ENCODE results near the gene GSK3B. TPM values are rescaled to one million over a fixed set of nuclear protein-coding genes. Genes with fewer than 3 reads are reported as not detected.
"Not testable (repeated sequence)": the region's sequence is repeated elsewhere in the genome, so short reads cannot be mapped to it uniquely, and the experiment has no call there.

The GSK3B gene
- total and polyA plus RNA-seq, 2 donors (not counting 1 experiment from before 2014, with no cell fraction given), result 37.3 to 44.8 TPM

DNA sequence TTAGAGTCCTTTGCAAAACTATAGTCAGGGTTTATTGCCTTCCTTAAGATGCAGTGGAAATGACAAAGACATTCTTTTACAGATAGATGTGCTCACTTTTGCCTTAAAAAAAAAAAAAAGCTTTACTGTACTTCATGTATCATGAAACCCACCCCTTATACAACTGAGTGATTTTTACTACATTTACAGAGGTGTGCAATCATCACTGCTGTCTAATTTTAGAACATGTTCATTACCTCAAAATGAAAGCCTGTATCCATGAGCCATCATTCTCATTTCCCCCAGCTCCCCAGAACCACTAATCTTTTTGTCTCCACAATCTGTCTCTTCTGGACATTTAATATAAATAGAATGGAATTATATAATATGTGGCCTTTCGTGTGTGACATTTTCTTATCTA lies 200.5 kb downstream of the GSK3B start:
- DNase-seq (ENCODE audit: low read depth in 2 of 2), result no peak
- H3K4me3 ChIP-seq (replicated peaks in 1 of 4; ENCODE audit: control extremely low read depth in 1 of 4, insufficient read depth in 1 of 4, low read depth in 3 of 4, low read length in 4 of 4), result no peak overlapping the region
- H3K9ac ChIP-seq (ENCODE audit: insufficient read depth, low read length), result no peak overlapping the region
- H3K79me2 ChIP-seq (ENCODE audit: control insufficient read depth, insufficient read depth, low read length), result no peaks in the 10 kb centered on the region
- no peak overlapping the region for H2AFZ ChIP-seq (ENCODE audit: low read length)
- H4K20me1 ChIP-seq (ENCODE audit: control insufficient read depth, extremely low read depth, insufficient read depth, low read length), result no peaks in the 10 kb centered on the region
- H3K4me1 ChIP-seq (ENCODE audit: control insufficient read depth, extremely low read depth, insufficient read depth, low read length), result peaks cover 4% of the 10 kb centered on the region
- TF ChIP-seq, protein P1, sequence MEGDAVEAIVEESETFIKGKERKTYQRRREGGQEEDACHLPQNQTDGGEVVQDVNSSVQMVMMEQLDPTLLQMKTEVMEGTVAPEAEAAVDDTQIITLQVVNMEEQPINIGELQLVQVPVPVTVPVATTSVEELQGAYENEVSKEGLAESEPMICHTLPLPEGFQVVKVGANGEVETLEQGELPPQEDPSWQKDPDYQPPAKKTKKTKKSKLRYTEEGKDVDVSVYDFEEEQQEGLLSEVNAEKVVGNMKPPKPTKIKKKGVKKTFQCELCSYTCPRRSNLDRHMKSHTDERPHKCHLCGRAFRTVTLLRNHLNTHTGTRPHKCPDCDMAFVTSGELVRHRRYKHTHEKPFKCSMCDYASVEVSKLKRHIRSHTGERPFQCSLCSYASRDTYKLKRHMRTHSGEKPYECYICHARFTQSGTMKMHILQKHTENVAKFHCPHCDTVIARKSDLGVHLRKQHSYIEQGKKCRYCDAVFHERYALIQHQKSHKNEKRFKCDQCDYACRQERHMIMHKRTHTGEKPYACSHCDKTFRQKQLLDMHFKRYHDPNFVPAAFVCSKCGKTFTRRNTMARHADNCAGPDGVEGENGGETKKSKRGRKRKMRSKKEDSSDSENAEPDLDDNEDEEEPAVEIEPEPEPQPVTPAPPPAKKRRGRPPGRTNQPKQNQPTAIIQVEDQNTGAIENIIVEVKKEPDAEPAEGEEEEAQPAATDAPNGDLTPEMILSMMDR (conservative IDR thresholded peaks at IDR 0.05 in 1 of 2, IDR thresholded peaks at IDR 0.05 in 1 of 2; ENCODE audit: low read depth in 1 of 2, low read length in 2 of 2), result no peak
- TF ChIP-seq EZH2 (IDR thresholded peaks at IDR 0.05; ENCODE audit: low read length, missing control alignments), result no peak
- no peak overlapping the region for H3K27ac ChIP-seq (ENCODE audit: insufficient read depth, low read length)
- H3K4me2 ChIP-seq (ENCODE audit: extremely low read depth, insufficient read depth, low read length), result no peak overlapping the region
- no peaks in the 10 kb centered on the region for H3K27me3 ChIP-seq (ENCODE audit: control insufficient read depth, insufficient read depth, low read length)
- no peaks in the 10 kb centered on the region for H3K36me3 ChIP-seq (ENCODE audit: control insufficient read depth, insufficient read depth, low read length)
- H3K9me3 ChIP-seq (ENCODE audit: control insufficient read depth, insufficient read depth, low read depth, low read length), result no peaks in the 10 kb centered on the region

DNA sequence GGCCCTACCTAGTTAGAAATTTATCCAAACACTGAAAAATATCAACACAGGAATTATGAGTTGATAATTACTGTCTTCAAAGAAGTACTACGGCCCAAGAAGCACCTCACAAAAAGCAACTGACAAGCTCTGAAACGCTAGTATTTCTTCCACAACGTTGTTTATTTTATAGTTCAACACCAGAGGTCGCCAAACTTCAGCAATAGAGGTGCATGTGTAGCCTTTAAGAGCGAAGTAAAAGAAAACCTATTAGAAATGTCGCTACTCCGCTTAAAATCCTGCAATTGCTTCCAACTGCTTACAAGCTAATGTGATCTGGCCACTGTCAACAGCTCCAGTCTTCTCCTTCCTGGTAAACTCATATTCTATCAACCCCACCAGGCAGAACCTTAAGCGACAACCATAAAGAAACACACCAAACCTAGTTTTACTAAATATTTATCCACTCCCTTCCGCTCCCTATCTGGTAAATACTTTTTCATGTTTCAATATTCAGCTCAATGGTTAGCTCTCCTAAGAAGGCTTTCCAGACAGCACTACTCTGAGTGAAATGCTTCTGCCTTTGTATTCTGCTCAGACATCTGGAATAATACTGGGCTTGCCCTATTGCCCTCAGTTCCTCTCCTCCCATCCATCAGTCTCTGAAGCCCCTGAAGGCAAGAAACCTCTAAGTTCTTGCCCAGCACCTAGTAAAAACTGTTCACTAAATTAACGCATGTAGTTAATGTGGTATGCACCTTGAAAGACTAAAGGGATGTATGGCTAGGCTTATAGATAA lies 202.1 kb downstream of the GSK3B start:
- H2AFZ ChIP-seq (ENCODE audit: low read length), result no peak overlapping the region
- TF ChIP-seq, protein P1 (conservative IDR thresholded peaks at IDR 0.05 in 1 of 2, IDR thresholded peaks at IDR 0.05 in 1 of 2; ENCODE audit: low read depth in 1 of 2, low read length in 2 of 2), result peak; percentile 72 to 74
- no peak for TF ChIP-seq EZH2 (IDR thresholded peaks at IDR 0.05; ENCODE audit: low read length, missing control alignments)
- no peaks in the 10 kb centered on the region for H3K36me3 ChIP-seq (ENCODE audit: control insufficient read depth, insufficient read depth, low read length)

GRCh38 chr3:119888681-119889080 lies 205.6 kb downstream of the GSK3B start:
- H3K9me3 ChIP-seq (ENCODE audit: control insufficient read depth, insufficient read depth, low read depth, low read length); DNase-seq (ENCODE audit: low read depth in 2 of 2); H3K4me1 ChIP-seq (ENCODE audit: control insufficient read depth, extremely low read depth, insufficient read depth, low read length); H3K27ac ChIP-seq (ENCODE audit: insufficient read depth, low read length); H3K36me3 ChIP-seq (ENCODE audit: control insufficient read depth, insufficient read depth, low read length); H4K20me1 ChIP-seq (ENCODE audit: control insufficient read depth, extremely low read depth, insufficient read depth, low read length); H3K4me3 ChIP-seq (replicated peaks in 1 of 4; ENCODE audit: control extremely low read depth in 1 of 4, insufficient read depth in 1 of 4, low read depth in 3 of 4, low read length in 4 of 4); H3K79me2 ChIP-seq (ENCODE audit: control insufficient read depth, insufficient read depth, low read length); H3K9ac ChIP-seq (ENCODE audit: insufficient read depth, low read length); H2AFZ ChIP-seq (ENCODE audit: low read length); H3K27me3 ChIP-seq (ENCODE audit: control insufficient read depth, insufficient read depth, low read length); H3K4me2 ChIP-seq (ENCODE audit: extremely low read depth, insufficient read depth, low read length): not testable (repeated sequence)

More for the DNA sequence above, 202.1 kb downstream of the GSK3B start:
- no peak overlapping the region for H3K27ac ChIP-seq (ENCODE audit: insufficient read depth, low read length)
- no peaks in the 10 kb centered on the region for H4K20me1 ChIP-seq (ENCODE audit: control insufficient read depth, extremely low read depth, insufficient read depth, low read length)
- no peaks in the 10 kb centered on the region for H3K9me3 ChIP-seq (ENCODE audit: control insufficient read depth, insufficient read depth, low read depth, low read length)
- H3K79me2 ChIP-seq (ENCODE audit: control insufficient read depth, insufficient read depth, low read length), result no peaks in the 10 kb centered on the region
- no peaks in the 10 kb centered on the region for H3K27me3 ChIP-seq (ENCODE audit: control insufficient read depth, insufficient read depth, low read length)
- no peak overlapping the region for H3K9ac ChIP-seq (ENCODE audit: insufficient read depth, low read length)
- peaks cover 4% of the 10 kb centered on the region for H3K4me1 ChIP-seq (ENCODE audit: control insufficient read depth, extremely low read depth, insufficient read depth, low read length)
- DNase-seq (ENCODE audit: low read depth in 2 of 2), result peak; percentile 63 to 86
- H3K4me3 ChIP-seq (replicated peaks in 1 of 4; ENCODE audit: control extremely low read depth in 1 of 4, insufficient read depth in 1 of 4, low read depth in 3 of 4, low read length in 4 of 4), result peak overlapping the region in 1 of 4 experiments; percentile 10
- H3K4me2 ChIP-seq (ENCODE audit: extremely low read depth, insufficient read depth, low read length), result peak overlapping the region; percentile 52

Measured in fibroblast of lung (primary cell).